HPDE6-E6E7 (cell line): ENCODE measurements around the gene ATG2B.
"Not testable (repeated sequence)": the region's sequence is repeated elsewhere in the genome, so short reads cannot be mapped to it uniquely, and the experiment has no call there.

Experiments used
- DNase-seq: peaks from one replicate; pipeline ENCODE4 v3.0.0; 2011; ENCODE audit warnings: missing footprints; ENCODE audit errors: extremely low spot score

ATG2B gene

DNA sequence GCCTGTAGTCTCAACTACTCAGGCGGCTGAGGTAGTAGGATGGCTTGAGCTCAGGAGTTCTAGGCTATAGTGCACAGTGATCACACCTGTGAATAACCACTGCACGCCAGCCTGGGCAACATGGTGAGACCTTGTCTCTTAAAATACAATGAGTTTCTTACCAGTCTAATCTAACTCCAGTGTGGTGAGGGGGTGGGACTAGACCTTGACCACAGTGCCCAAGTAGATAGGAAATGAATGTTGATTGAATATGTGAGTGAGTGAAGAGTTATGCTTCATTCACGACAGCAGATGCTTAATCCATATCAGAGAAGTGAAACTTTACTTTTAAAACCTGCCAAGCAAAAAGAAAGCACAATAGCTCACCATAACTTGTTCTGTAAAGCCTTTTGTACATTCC is 17.6 kb upstream of the ATG2B start:
- no peak for DNase-seq

GRCh38 chr14:96376093-96376492 is 13.0 kb upstream of the ATG2B start:
- no peak for DNase-seq

DNA sequence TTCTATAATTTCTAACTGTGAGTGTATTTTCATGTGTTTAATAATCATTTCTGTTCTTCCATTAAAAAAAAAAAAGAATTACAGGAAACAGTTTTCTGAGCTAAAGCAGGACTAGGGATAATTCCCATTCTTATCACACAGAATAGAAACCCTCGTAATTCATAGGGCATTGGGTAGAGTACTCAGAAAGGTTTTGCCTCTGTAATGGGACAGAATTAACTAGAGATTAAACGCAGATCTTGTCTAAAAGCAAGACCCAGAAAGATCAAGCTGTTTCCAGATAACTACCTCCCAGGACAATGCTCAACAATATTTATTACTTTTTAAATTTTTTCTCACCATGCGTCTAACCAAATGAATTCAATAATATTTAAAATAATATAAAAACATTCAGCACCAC is 10.4 kb upstream of the ATG2B start:
- no peak for DNase-seq

GRCh38 chr14:96370528-96370927 is 7.4 kb upstream of the ATG2B start:
- no peak for DNase-seq

DNA sequence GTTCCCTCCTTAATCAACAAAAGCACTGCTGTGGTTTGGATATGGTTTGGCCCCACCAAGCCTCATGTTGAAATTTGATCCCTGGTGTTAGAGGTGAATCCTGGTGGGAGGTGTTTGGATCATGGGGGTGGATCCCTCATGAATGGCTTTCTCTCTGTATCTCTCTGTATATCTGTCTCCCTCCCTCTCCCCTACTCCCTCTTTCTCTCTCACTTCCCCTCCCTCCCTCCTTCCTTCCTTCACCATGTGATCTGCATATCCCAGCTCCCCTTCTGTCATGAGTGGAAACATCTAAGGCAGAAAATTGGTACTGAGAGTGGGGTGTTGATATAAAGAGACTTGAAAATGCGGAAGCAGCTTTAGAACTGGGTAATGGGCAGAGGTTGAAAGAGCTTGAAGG is 5.4 kb upstream of the ATG2B start:
- DNase-seq = no peak

DNA sequence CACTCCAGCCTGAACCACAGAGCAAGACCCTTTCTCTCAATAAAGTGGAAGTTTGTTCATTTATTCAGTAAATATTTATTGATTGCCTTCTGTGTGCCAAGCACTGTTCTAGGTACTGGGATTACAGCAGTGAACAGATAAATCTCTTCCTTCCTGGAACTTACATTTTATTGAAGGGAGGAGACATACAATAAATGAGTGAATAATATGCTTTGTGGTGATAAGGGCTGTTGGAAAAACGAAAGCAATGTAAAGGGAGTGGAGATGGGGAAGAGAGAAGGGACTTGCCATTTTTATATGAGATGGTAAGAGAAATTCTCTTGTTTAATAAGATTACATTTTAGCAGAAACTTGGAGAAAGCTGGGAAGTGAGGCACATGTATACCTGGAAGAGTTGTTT is 1.8 kb upstream of the ATG2B start:
- DNase-seq = no peak

GRCh38 chr14:96363751-96364336 is 703 bp upstream of the ATG2B start:
- DNase-seq = peak; percentile 49

GRCh38 chr14:96362071-96362964 is 823 bp downstream of the ATG2B start:
- peak; percentile 41 for DNase-seq

DNA sequence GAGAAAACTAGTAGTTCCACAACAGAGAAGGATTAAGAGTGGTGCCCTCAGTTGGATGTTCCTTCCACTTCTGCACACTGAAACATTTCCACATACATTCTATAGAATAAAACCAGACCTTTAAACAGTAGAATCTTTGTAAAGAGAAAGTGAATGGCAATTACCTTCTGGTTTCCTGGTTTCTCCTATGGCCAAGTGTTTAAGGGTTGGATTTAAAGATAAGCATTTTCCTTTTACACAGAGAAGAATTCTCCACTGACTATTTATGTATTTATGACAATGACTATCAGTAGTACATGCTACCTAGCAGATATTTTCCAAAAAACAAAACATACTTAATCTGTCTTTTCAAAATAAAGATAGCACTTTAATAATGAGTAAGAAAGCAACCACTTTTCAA is 3.2 kb downstream of the ATG2B start:
- no peak for DNase-seq

DNA sequence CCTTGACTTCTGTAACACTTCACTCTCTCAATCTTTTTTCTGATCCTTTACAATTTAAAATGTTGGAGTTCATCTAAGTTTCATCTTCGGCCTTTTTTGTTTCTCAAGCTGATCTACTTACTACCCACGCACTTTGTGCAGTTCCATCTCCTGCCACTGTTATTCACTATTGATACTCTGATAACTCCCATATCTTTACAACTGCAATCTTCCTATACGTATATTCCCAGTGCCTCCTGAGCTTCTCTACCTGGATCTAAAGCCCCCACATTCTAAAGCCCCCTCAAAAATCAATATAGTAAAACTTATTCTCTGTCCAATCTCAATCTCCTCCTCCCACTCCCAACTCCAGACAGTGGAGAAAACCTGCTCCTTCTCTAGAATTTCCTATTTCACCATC is 5.9 kb downstream of the ATG2B start:
- no peak for DNase-seq

- no peak for DNase-seq
Measured at GRCh38 chr14:96354246-96354645, 8.9 kb downstream of the ATG2B start.

DNA sequence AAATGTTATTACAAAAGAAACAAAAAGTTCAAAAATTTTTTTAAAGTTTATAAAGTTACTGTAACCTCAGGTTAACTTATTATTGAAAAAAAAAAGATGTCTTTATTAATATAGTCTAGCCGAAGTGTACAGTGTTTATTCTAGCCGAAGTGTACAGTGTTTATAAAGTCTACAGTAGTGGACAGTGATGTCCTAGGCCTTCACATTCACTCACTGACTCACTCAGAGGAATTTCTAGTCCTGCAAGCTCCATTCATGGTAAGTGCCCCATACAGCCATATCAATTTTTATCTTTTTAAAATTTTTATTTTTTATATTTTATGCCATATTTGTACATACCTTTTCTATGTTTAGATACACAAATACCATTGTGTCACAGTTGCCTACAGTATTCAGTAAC is 10.4 kb downstream of the ATG2B start:
- DNase-seq = no peak

DNA sequence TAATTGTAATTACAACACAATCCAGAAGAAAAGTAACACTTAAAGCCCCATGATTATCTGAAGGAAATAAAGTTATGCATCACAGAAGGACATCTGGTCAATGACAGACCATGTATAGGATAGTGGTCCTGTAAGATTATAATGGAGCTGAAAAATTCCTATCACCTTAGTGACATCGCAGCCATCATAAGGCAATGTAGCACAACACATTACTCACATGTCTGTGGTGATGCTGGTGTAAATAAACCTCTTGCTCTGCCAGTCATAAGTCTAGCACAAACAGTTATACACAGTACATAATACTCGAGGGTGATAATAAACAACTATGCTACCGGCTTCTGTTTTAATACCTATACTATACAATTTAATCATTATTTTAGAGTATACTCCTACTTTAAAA is 11.2 kb downstream of the ATG2B start:
- no peak for DNase-seq

DNA sequence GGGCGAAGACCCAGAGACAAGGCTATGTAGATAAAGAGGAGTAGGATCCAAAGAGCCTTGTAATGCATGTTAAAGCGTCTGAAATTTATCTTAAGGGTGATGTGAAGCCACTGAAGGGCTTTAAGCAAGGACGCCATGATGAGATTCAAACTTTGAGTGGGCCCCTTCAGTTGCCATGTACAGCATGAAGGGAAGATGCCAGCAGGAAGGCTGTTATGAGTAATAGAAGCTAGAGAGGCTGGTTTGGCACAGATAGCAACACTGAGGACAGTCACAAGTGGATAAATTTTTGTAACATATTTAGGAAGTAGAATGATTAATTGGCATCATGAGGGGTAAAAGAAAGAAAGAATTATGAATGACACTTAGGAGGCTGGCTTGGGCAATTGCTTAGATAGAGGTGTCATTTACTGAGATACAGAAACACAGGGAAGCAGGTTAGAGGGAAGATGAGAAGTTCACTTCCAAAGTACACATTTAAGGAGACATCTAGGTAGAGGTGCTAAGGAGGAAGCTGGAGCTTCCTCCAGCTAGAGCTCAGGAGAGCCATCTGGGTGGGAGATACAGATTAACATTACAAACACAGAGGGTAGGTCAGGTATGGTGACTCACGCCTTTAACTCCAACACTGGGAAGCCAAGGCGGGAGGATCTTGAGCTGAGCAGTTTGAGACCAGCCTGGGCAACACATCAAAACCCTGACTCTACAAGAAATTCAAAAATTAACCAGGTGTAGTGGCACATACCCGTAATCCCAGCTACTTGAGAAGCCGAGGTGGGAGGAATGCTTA is 13.7 kb downstream of the ATG2B start:
- DNase-seq = no peak

DNA sequence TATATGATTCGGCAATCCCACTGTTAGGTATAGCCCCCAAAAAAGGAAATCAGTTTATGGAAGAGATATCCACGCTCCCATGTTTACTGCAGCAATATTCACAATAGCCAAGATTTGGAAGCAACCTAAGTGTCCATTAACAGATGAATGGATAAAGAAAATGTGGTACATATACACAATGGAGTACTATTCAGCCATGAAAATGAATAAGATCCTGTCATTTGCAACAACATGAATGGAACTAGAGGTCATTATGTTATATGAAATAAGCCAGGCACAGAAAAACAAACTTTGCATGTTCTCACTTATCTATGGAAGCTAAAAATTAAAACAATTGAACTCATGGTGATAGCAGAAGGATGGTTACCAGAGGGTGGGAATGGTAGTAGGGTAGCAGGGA is 15.2 kb downstream of the ATG2B start:
- not testable (repeated sequence) for DNase-seq

GRCh38 chr14:96345669-96346068 is 17.5 kb downstream of the ATG2B start:
- no peak for DNase-seq

GRCh38 chr14:96341323-96341722 is 21.8 kb downstream of the ATG2B start:
- no peak for DNase-seq

- no peak for DNase-seq
Measured at GRCh38 chr14:96338551-96338950, 24.6 kb downstream of the ATG2B start.

GRCh38 chr14:96324219-96324618 is 38.9 kb downstream of the ATG2B start:
- DNase-seq = no peak

GRCh38 chr14:96320605-96321004 is 42.5 kb downstream of the ATG2B start:
- no peak for DNase-seq

DNA sequence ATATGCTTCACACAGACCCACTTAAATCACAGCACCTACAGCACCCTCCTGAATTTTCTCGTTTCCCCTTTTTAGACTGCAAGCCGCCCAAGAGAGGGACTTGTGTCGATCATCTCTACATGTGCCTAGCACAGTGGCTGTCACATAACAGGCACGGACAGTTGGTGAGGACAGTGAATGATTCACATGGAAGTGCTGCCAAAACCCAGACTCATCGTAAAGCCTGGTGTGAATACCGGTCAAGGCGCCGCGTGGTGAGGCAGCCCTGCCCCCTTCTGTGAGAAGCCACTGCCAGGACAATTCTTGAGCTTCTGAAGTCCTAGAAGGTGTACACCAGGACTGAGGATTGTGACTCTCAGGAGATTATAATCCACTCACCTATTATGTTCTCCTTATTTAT is 44.3 kb downstream of the ATG2B start:
- no peak for DNase-seq

DNA sequence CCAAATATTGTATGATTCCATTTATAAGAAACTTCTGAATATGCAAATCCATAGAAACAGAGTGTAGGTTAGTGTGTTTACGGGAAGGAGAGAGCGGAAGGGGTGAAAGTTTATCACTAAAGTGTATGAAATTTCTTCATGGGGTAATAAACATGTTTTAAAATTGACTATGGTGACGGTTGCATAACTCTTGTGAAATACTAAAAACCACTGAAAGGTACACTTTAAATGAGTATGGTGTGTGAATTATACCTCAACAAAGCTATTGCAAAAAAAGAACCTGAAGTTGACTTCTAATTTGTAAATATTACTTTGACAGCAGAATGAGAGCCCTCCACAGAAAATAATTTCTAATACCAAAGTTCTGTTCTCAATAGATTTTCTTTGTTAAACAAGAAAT is 47.1 kb downstream of the ATG2B start:
- no peak for DNase-seq

GRCh38 chr14:96310906-96311305 is 52.2 kb downstream of the ATG2B start:
- DNase-seq = no peak
